Transverse colon (tissue), 4 donors: ENCODE results near the gene CDK14.

Experiments used
- EP300 ChIP-seq: sonication (generic); formaldehyde crosslinking; IDR thresholded peaks from one replicate; pipeline ENCODE4 v1.6.1; 2017; ENCODE audit warnings: antibody characterized with exemption, low read depth
- POLR2A ChIP-seq: fragments of 450-650 bp; IDR thresholded peaks from one replicate; pipeline ENCODE4 v1.6.1; 2016; ENCODE audit warnings: antibody characterized with exemption, mild to moderate bottlenecking, moderate library complexity
- POLR2AphosphoS5 ChIP-seq, 3 donors: sonication (generic); formaldehyde crosslinking; IDR thresholded peaks; one replicate each; pipeline ENCODE4 v1.6.1; 2016; ENCODE audit warnings: antibody characterized with exemption in 3 of 3
- TF ChIP-seq, protein P1 (sequence below), 5 experiments: fragments of 200-600 bp in 3 of 5; fragments of 450-650 bp in 2 of 5; sonication (generic) in 3 of 5; IDR thresholded peaks; 1 replicate in 2 of 5; 2 replicates in 3 of 5; pipeline ENCODE4 v1.5.1; 2016 to 2017; ENCODE audit warnings: antibody characterized with exemption in 5 of 5, inconsistent platforms in 3 of 5, mild to moderate bottlenecking in 2 of 5, moderate library complexity in 1 of 5

DNA sequence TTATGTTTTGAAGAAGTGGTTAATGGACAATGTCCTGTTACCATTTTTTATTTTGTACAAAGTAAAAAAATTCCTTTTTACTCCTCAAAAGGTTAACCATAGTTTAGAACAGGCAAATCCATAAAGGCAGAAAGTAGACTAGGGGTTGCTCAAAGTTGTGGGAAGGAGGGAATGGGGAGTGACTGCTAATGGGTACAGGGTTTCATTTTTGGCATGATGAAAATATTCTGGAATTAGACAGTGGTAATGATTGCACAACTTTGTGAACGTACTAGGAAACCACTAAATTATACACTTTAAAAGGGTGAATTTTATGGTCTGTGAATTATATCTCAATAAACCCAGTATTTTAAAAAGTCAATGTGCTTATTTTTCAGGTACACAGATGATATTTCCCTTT lies 35.4 kb upstream of the CDK14 start:
- TF ChIP-seq, protein P1, sequence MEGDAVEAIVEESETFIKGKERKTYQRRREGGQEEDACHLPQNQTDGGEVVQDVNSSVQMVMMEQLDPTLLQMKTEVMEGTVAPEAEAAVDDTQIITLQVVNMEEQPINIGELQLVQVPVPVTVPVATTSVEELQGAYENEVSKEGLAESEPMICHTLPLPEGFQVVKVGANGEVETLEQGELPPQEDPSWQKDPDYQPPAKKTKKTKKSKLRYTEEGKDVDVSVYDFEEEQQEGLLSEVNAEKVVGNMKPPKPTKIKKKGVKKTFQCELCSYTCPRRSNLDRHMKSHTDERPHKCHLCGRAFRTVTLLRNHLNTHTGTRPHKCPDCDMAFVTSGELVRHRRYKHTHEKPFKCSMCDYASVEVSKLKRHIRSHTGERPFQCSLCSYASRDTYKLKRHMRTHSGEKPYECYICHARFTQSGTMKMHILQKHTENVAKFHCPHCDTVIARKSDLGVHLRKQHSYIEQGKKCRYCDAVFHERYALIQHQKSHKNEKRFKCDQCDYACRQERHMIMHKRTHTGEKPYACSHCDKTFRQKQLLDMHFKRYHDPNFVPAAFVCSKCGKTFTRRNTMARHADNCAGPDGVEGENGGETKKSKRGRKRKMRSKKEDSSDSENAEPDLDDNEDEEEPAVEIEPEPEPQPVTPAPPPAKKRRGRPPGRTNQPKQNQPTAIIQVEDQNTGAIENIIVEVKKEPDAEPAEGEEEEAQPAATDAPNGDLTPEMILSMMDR (IDR thresholded peaks at IDR 0.05) = no peak
- TF ChIP-seq POLR2AphosphoS5 (IDR thresholded peaks at IDR 0.05) (no peak), EP300 (no peak), POLR2A (no peak)
